Kasumi-1 (cell line): ENCODE measurements around the gene UNC13C.

Source experiments
- DNase-seq, 2 experiments: peaks; one replicate each; lab custom pipeline; 2025; lab: John Stamatoyannopoulos, UW

The UNC13C gene

GRCh38 chr15:54500330-54500729 lies 522.1 kb downstream of the UNC13C start:
- DNase-seq, result no peak

- peak in 1 of 2 experiments; percentile 19 for DNase-seq
Observed at GRCh38 chr15:54502416-54503075, 524.3 kb downstream of the UNC13C start.

- no peak for DNase-seq
Observed at GRCh38 chr15:54504695-54505094, 526.5 kb downstream of the UNC13C start.

- no peak for DNase-seq
Observed at GRCh38 chr15:54506977-54507524, 528.8 kb downstream of the UNC13C start.

- no peak for DNase-seq
Observed at GRCh38 chr15:54514601-54515000, 536.4 kb downstream of the UNC13C start.

GRCh38 chr15:54515664-54516582 lies 537.7 kb downstream of the UNC13C start:
- no peak for DNase-seq

GRCh38 chr15:54517366-54517765 lies 539.1 kb downstream of the UNC13C start:
- no peak for DNase-seq

- no peak for DNase-seq
Observed at GRCh38 chr15:54518156-54518882, 540.1 kb downstream of the UNC13C start.

- peak; percentile 9 to 13 for DNase-seq
Observed at GRCh38 chr15:54519577-54519976, 541.3 kb downstream of the UNC13C start.

- no peak for DNase-seq
Observed at GRCh38 chr15:54520616-54521015, 542.4 kb downstream of the UNC13C start.

GRCh38 chr15:54521206-54521605 lies 543.0 kb downstream of the UNC13C start:
- no peak for DNase-seq

- DNase-seq, result no peak
Observed at GRCh38 chr15:54528021-54528420, 549.8 kb downstream of the UNC13C start.

- DNase-seq, result no peak
Observed at GRCh38 chr15:54540721-54541120, 562.5 kb downstream of the UNC13C start.

GRCh38 chr15:54547491-54547890 lies 569.2 kb downstream of the UNC13C start:
- no peak for DNase-seq

GRCh38 chr15:54550954-54551353 lies 572.7 kb downstream of the UNC13C start:
- no peak for DNase-seq

GRCh38 chr15:54556231-54556630 lies 578.0 kb downstream of the UNC13C start:
- DNase-seq, result no peak

GRCh38 chr15:54559405-54560069 lies 581.3 kb downstream of the UNC13C start:
- peak in 1 of 2 experiments; percentile 4 for DNase-seq

- DNase-seq, result no peak
Observed at GRCh38 chr15:54560417-54560816, 582.2 kb downstream of the UNC13C start.

GRCh38 chr15:54564166-54564565 lies 585.9 kb downstream of the UNC13C start:
- DNase-seq, result peak; percentile 36 to 66

- DNase-seq, result no peak
Observed at GRCh38 chr15:54566654-54567053, 588.4 kb downstream of the UNC13C start.

GRCh38 chr15:54567408-54568035 lies 589.3 kb downstream of the UNC13C start:
- DNase-seq, result no peak
